ENCODE results near the gene GOT1.

GRCh38 chr10:99457813-99458212, 27.4 kb upstream of the GOT1 start:
- TF ChIP-seq ZBTB7A (tag by site-specific recombination; IDR thresholded peaks at IDR 0.05; ENCODE audit: low read depth) (no peak), CTCF (tag by site-specific recombination; IDR thresholded peaks at IDR 0.05) (no peak), ZFP41 (tag by site-specific recombination; IDR thresholded peaks at IDR 0.05; ENCODE audit: borderline replicate concordance) (no peak), ZNF747 (tag by site-specific recombination; IDR thresholded peaks at IDR 0.05) (no peak), ZXDB (tag by site-specific recombination; IDR thresholded peaks at IDR 0.05) (no peak), ELK4 (IDR thresholded peaks at IDR 0.05; ENCODE audit: borderline replicate concordance, low read depth, low read length) (no peak), ZNF776 (tag by site-specific recombination; IDR thresholded peaks at IDR 0.05; ENCODE audit: borderline replicate concordance) (no peak), ZBTB8A (tag by site-specific recombination; IDR thresholded peaks at IDR 0.05) (no peak)
- TF ChIP-seq, protein P1, sequence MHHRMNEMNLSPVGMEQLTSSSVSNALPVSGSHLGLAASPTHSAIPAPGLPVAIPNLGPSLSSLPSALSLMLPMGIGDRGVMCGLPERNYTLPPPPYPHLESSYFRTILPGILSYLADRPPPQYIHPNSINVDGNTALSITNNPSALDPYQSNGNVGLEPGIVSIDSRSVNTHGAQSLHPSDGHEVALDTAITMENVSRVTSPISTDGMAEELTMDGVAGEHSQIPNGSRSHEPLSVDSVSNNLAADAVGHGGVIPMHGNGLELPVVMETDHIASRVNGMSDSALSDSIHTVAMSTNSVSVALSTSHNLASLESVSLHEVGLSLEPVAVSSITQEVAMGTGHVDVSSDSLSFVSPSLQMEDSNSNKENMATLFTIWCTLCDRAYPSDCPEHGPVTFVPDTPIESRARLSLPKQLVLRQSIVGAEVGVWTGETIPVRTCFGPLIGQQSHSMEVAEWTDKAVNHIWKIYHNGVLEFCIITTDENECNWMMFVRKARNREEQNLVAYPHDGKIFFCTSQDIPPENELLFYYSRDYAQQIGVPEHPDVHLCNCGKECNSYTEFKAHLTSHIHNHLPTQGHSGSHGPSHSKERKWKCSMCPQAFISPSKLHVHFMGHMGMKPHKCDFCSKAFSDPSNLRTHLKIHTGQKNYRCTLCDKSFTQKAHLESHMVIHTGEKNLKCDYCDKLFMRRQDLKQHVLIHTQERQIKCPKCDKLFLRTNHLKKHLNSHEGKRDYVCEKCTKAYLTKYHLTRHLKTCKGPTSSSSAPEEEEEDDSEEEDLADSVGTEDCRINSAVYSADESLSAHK (tag by site-specific recombination; IDR thresholded peaks at IDR 0.05) = no peak
- TF ChIP-seq, protein P2, sequence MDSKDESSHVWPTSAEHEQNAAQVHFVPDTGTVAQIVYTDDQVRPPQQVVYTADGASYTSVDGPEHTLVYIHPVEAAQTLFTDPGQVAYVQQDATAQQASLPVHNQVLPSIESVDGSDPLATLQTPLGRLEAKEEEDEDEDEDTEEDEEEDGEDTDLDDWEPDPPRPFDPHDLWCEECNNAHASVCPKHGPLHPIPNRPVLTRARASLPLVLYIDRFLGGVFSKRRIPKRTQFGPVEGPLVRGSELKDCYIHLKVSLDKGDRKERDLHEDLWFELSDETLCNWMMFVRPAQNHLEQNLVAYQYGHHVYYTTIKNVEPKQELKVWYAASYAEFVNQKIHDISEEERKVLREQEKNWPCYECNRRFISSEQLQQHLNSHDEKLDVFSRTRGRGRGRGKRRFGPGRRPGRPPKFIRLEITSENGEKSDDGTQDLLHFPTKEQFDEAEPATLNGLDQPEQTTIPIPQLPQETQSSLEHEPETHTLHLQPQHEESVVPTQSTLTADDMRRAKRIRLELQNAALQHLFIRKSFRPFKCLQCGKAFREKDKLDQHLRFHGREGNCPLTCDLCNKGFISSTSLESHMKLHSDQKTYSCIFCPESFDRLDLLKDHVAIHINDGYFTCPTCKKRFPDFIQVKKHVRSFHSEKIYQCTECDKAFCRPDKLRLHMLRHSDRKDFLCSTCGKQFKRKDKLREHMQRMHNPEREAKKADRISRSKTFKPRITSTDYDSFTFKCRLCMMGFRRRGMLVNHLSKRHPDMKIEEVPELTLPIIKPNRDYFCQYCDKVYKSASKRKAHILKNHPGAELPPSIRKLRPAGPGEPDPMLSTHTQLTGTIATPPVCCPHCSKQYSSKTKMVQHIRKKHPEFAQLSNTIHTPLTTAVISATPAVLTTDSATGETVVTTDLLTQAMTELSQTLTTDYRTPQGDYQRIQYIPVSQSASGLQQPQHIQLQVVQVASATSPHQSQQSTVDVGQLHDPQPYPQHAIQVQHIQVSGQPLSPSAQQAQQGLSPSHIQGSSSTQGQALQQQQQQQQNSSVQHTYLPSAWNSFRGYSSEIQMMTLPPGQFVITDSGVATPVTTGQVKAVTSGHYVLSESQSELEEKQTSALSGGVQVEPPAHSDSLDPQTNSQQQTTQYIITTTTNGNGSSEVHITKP (tag by site-specific recombination; IDR thresholded peaks at IDR 0.05) = no peak
